NCI-H1105 (cell line): Measurements from ENCODE around the gene COL25A1.
"Not testable (repeated sequence)": the region's sequence is repeated elsewhere in the genome, so short reads cannot be mapped to it uniquely, and the experiment has no call there.

Source experiments
- DNase-seq: peaks from one replicate; lab custom pipeline; 2025; lab: John Stamatoyannopoulos, UW

COL25A1 gene

GRCh38 chr4:108903464-108904221 is 398.8 kb downstream of the COL25A1 start:
- no peak for DNase-seq

DNA sequence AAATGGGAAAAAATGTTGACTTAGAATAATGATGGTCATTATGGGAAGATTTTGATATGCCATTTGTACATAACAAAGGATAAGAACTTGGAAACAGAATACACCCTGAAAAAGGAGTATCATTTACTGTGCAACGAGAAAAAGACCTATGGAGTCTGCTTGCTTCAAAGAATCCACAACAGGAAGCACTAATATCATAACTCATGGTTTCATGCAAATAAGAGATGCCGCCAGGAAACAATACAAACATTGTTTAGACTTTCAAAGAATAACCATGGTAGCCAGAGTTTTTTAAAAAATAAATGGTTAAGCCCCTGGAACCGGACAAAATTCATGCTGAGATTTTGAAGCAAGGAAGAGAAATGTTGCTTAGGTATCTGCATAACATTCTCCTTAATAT is 399.7 kb downstream of the COL25A1 start:
- DNase-seq, result no peak

- no peak for DNase-seq
These were observed 401.2 kb downstream of the COL25A1 start for GRCh38 chr4:108901291-108901690.

DNA sequence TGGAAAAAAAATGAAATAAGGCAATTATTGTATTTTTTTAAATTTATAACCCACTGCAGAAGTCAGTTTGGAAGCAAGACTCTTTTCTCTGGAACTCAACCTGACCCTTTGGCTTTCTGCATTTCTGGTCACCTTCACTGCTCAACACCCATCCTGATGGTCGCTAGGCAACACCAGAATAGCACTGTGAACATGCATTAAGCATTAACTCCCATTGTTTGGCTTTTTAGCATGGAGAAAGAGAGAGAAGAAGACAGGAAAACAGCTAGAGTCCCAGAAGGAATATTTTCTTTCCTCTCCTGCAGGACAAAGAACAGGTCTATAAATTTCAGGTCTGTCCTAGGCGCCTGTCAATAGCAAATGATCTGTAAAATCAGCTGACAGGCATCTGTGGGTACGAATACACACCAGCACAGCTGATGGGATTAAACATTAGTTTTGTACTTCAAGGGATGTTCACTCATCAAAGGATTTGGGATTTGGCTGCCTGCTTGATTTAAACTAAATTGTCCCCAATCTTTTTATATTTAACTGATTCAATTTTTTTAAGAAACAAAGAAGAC is 402.4 kb downstream of the COL25A1 start:
- no peak for DNase-seq

- DNase-seq, result no peak
These were observed 409.0 kb downstream of the COL25A1 start for GRCh38 chr4:108893468-108893867.

DNA sequence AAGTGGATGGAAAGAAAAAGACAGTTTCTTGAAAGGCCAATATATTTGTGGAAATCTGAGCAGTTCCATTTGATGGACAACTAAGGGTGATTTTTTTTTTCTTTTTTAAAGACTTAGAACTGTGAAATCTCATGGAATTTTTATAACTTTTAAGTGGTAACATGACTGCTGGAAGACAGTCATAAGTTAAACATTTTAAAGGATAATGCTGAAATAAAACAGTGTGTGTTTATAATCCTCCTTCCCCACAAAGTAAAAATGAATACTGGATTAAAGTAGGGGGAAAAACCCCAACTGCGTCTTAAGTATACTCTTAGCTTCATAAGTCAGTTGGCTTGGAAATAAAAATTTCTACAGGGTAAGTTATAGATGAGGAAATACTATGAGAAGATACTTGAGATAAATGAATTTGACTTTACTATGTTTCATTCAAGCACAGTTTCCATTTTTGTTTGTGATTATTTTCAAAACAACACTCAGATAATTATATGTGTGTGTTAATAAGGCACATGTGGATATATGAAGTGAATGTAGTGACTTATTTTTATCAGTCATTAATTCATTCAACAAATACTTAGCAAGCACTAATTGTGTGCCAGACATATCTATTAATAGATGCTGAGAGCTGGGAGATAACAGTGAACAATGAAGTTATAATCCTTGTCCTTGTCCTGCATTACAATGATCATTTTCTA is 410.4 kb downstream of the COL25A1 start:
- no peak for DNase-seq

DNA sequence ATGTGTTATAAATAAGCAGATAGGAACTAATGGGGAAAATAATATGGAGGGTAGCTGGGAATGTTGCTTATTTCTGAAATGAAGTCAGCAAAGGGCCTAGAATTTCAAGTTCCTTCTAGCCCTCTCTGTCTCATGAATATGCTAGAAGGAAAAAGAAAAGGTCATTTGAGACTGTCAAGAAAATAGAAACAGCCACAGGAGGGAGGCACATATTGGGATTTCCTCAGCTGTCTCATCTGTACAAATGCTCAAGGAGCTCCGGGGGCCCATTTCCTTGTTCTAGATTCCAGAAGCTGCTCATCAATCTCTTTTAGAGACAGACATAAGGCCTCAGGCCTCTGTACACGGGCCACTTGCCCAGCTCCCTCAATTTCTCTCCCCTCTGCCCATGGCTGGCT is 412.0 kb downstream of the COL25A1 start:
- no peak for DNase-seq

DNA sequence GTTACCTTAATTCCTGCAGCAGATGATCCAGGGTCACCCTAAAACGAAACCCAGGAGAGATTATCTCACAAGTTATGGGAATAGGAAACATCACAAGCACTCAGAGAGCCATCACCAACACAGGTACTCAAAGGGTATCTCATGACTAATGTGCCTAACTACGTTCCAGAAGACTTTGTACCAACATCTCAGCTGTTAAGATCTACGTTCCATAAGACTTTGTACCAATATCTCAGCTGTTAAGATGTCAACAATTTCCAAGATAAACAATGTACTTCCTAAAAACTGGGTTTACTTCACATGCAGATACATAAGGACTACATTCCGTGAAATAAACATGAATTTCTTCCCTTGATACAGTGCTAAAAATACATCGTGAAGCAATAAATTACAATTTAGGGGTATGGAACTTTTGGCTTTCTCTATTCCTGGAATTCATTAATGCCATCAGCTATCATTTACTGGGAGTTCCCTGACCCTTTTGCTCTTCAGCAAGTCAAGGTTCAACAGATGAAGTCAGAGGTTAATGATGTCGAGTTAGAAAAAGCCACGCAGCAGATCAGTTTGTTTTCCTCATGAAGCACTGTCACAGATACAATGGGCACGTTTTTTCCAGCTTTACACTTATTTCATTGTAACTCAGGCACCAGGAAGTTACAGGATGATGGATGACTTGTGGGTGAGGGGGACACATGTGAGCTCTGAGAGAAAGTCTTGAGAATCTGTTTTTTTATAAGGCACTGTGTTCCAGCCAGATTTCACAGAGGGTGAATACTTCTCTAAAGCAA is 412.6 kb downstream of the COL25A1 start:
- no peak for DNase-seq

- DNase-seq, result no peak
These were observed 413.7 kb downstream of the COL25A1 start for GRCh38 chr4:108888769-108889168.

GRCh38 chr4:108887034-108887433 is 415.4 kb downstream of the COL25A1 start:
- DNase-seq, result no peak

GRCh38 chr4:108885211-108885610 is 417.2 kb downstream of the COL25A1 start:
- DNase-seq, result no peak

- DNase-seq, result no peak
These were observed 417.9 kb downstream of the COL25A1 start for GRCh38 chr4:108884596-108884995.

GRCh38 chr4:108881986-108882385 is 420.5 kb downstream of the COL25A1 start:
- DNase-seq, result no peak

DNA sequence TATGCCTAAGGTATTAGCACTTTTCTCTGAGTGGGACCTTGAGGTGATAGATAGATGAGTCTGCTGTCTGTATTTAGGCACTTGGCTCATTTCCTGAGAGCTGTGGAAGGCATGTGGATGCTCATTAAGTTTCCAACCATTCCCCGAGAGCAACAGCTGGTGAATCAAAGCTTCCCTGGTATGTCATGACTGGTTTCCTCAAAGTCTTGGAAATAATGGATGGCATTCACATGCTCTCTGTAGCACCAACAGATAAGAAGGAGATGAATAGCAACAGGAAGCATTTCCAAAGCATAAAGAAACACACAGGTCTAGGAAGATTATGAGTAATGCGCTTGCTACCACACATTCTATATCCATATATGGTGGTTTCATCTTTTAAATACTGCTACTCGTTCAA is 421.3 kb downstream of the COL25A1 start:
- no peak for DNase-seq

DNA sequence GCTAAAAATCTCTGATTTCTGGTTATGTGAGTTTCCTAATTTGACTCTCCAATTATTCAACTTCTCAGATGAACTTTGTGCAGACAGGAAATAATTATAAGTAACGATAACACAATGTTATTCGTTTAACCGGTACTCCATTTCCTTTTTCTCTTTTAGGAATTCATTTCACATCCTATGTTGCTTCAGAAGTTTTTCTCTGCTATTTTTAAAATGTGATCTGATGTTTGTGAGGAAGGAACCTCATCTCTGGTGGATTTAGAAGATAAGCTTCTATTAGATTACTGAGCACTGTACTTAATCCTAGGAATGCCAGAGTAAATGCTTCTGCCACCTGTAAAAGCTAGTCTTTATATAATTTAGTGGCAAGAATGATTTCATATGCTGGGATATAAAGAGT is 423.7 kb downstream of the COL25A1 start:
- DNase-seq, result no peak

GRCh38 chr4:108877821-108878220 is 424.6 kb downstream of the COL25A1 start:
- no peak for DNase-seq

DNA sequence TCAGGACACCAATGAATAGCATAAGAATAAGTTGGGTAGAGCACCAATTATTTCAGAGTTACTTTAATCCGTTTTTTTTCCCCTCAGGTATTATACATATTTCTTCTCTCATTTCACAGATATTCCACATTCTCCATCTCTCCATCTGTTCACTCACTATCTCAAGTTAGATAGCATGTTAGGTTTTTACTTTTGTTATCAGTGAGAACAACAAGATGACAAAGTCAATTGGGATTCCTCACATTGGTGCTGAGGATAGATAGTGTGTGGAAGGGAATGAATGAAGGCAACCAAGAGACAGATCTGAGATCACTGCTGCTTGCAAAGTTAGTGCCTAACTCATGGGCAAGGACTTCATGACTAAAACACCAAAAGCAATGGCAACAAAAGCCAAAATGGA is 427.7 kb downstream of the COL25A1 start:
- DNase-seq, result no peak

DNA sequence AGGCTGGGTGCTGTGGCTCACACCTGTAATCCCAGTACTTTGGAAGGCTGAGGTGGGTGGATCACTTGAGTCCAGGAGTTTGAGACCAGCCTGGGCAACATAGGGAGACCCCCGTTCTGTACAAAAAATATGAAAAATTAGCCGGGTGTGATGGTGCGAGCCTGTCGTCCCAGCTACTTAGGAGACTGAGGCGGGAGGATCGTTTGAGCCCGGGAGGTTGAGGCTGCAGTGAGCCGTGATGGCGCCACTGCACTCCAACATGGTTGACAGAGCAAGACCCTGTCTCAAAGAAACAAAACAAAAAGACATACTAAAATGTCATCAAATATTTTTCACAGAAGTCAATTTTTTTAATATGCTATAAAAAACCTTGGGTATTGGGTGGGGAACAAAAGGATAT is 432.5 kb downstream of the COL25A1 start:
- DNase-seq, result not testable (repeated sequence)

GRCh38 chr4:108868606-108869227 is 433.7 kb downstream of the COL25A1 start:
- no peak for DNase-seq

GRCh38 chr4:108867476-108867875 is 435.0 kb downstream of the COL25A1 start:
- DNase-seq, result no peak

- DNase-seq, result no peak
These were observed 441.1 kb downstream of the COL25A1 start for GRCh38 chr4:108861334-108861733.

GRCh38 chr4:108854786-108855185 is 447.7 kb downstream of the COL25A1 start:
- DNase-seq, result no peak
